HepG2 (cell line): ENCODE data around the gene SNX24. TPM values are rescaled to one million over a fixed set of nuclear protein-coding genes. Genes with fewer than 3 reads are reported as not detected.

Source experiments
- BRCA1 ChIP-seq: sonication (generic); formaldehyde crosslinking; IDR thresholded peaks from 2 replicates; pipeline ENCODE4 v1.4.0; 2020; ENCODE audit warnings: missing genetic modification reagents
- CC2D1A ChIP-seq: sonication (generic); formaldehyde crosslinking; IDR thresholded peaks from 2 replicates; pipeline ENCODE4 v1.8.1; 2023; ENCODE audit warnings: mild to moderate bottlenecking, missing genetic modification reagents
- MTA3 ChIP-seq: sonication (generic); formaldehyde crosslinking; IDR thresholded peaks from 2 replicates; pipeline ENCODE4 v1.4.0; 2020; ENCODE audit warnings: missing genetic modification reagents
- NFKB2 ChIP-seq: sonication (generic); formaldehyde crosslinking; IDR thresholded peaks from 2 replicates; pipeline ENCODE4 v1.4.0; 2020; ENCODE audit warnings: missing genetic modification reagents, borderline replicate concordance
- NFYC ChIP-seq: IDR thresholded peaks from 2 replicates; pipeline ENCODE4 v1.6.1; 2016; ENCODE audit warnings: missing genetic modification reagents, missing compliant biosample characterization
- NR2F6 ChIP-seq, 2 experiments: IDR thresholded peaks; 2 replicates each; pipeline ENCODE4 v1.6.1; 2016; ENCODE audit warnings: antibody characterized with exemption in 1 of 2, mild to moderate bottlenecking in 1 of 2
- PHF20 ChIP-seq: sonication (generic); formaldehyde crosslinking; IDR thresholded peaks from 2 replicates; pipeline ENCODE4 v1.5.0; 2020; ENCODE audit warnings: mild to moderate bottlenecking, missing genetic modification reagents
- POLR2G ChIP-seq: fragments of 200-400 bp; formaldehyde crosslinking; IDR thresholded peaks from 2 replicates; pipeline ENCODE4 v1.6.1; 2018; ENCODE audit warnings: mild to moderate bottlenecking, low read depth, low read length, moderate library complexity
- WIZ ChIP-seq: sonication (generic); formaldehyde crosslinking; IDR thresholded peaks from 2 replicates; pipeline ENCODE4 v1.5.1; 2020; ENCODE audit warnings: mild to moderate bottlenecking, missing genetic modification reagents
- ZMAT3 ChIP-seq: sonication (generic); formaldehyde crosslinking; conservative IDR thresholded peaks from 2 replicates; pipeline ENCODE4 v1.7.0; 2021; ENCODE audit warnings: missing genetic modification reagents
- ZNF232 ChIP-seq: sonication (generic); formaldehyde crosslinking; IDR thresholded peaks from 2 replicates; pipeline ENCODE4 v1.4.0; 2020; ENCODE audit warnings: missing genetic modification reagents, borderline replicate concordance
- ZNF382 ChIP-seq: sonication (generic); formaldehyde crosslinking; IDR thresholded peaks from 2 replicates; pipeline ENCODE4 v1.5.0; 2020; ENCODE audit warnings: missing genetic modification reagents, mild to moderate bottlenecking, borderline replicate concordance
- ZNF546 ChIP-seq: sonication (generic); formaldehyde crosslinking; conservative IDR thresholded peaks from 2 replicates; pipeline ENCODE4 v1.8.1; 2023; ENCODE audit warnings: mild to moderate bottlenecking, missing genetic modification reagents
- ZNF598 ChIP-seq: sonication (generic); formaldehyde crosslinking; IDR thresholded peaks from 2 replicates; pipeline ENCODE4 v1.5.1; 2020; ENCODE audit warnings: mild to moderate bottlenecking, missing genetic modification reagents, borderline replicate concordance
- polyA plus RNA-seq, 8 experiments: library from polyadenylated mRNA; depleted of rRNA in 3 of 8; stranded (reverse) in 7 of 8; unstranded in 1 of 8; fragments of >200 nt; fragmentation: Illumina TruSeq in 4 of 8; extraction: Trizol in 4 of 8; gene quantifications; 2 replicates each; pipeline versions ENCODE4 v1.2.1 to v1.2.3, GENCODE V29; 2011 to 2016; ENCODE audit warnings: low read depth in 4 of 8, missing spikeins in 1 of 8, mixed read lengths in 1 of 8; ENCODE audit not compliant: insufficient read depth in 1 of 8
- total RNA-seq, 5 experiments: library from RNA; depleted of rRNA; stranded (reverse); fragments of >200 nt; fragmentation: Illumina TruSeq; extraction: Trizol; gene quantifications; 2 replicates each; pipeline ENCODE4 v1.2.3, GENCODE V29; 2016; ENCODE audit warnings: low read depth in 1 of 5
- TF ChIP-seq, protein P1 (sequence below): sonication (generic); formaldehyde crosslinking; IDR thresholded peaks from 2 replicates; pipeline ENCODE4 v1.8.0; 2022; ENCODE audit warnings: mild to moderate bottlenecking, missing genetic modification reagents
- TF ChIP-seq, protein P2 (sequence below): sonication (generic); formaldehyde crosslinking; IDR thresholded peaks from 2 replicates; pipeline ENCODE4 v1.4.0; 2020; ENCODE audit warnings: missing genetic modification reagents
- TF ChIP-seq, protein P3 (sequence below): sonication (generic); formaldehyde crosslinking; IDR thresholded peaks from 2 replicates; pipeline ENCODE4 v1.5.1; 2020; ENCODE audit warnings: mild to moderate bottlenecking, missing genetic modification reagents, moderate library complexity
- TF ChIP-seq, protein P4 (sequence below): sonication (generic); formaldehyde crosslinking; IDR thresholded peaks from 2 replicates; pipeline ENCODE4 v1.8.0; 2022; ENCODE audit warnings: missing genetic modification reagents, mild to moderate bottlenecking, borderline replicate concordance

The SNX24 gene
- total and polyA plus RNA-seq, 2 of the 13 experiments (the other 11 are each of a cell fraction or from before 2014, with no cell fraction given) = 7.2 to 23.7 TPM

DNA sequence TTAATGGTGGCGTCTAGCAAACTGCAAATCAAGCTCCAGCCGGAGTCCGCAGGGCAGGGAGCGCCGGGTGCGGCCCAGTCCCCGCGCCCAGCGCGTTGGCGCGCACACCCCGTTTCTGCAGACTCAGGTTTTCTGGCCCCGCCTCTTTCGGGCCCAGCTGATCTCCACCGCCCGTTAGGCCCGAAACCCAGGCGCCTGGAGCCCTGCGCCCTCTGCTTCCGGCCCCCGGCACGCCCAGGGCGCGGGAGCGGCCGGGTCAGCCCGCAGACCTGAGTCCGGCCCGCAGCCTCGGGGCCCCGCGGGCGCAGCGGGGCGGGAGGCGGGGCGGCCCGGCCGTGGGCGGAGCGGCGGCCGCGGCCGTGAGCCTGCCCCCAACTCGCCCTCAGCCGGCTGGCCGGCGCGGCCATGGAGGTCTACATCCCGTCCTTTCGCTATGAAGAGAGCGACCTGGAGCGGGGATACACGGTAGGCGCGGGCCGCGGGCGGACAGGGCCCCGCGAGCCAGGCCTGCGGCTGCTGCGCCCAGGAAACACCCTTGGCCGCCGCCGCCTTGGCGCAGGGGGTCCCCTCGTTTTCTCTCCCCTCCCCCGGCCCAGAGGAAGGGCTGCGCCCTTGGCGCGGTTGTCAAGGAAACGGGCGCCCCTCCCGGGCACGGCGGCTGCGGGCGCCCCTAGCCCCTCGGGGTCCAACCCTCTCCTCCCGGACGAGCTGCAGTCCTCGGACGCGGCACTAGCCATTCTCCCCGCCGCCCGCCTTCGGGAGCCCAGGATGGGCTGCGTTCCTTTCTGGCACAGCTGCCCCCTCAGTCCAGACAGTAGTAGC lies at the start of gene SNX24 (continued):
- no peak for TF ChIP-seq BRCA1 (CRISPR knock-in tag)
- 0 out of 2 replicates have a peak, but pooled peaks have one; percentile 39 for TF ChIP-seq WIZ (CRISPR knock-in tag)
- TF ChIP-seq, protein P1, sequence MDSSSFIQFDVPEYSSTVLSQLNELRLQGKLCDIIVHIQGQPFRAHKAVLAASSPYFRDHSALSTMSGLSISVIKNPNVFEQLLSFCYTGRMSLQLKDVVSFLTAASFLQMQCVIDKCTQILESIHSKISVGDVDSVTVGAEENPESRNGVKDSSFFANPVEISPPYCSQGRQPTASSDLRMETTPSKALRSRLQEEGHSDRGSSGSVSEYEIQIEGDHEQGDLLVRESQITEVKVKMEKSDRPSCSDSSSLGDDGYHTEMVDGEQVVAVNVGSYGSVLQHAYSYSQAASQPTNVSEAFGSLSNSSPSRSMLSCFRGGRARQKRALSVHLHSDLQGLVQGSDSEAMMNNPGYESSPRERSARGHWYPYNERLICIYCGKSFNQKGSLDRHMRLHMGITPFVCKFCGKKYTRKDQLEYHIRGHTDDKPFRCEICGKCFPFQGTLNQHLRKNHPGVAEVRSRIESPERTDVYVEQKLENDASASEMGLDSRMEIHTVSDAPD (CRISPR knock-in tag) = no peak
- peak; percentile 56; the same call in 1 of the 2 replicates for TF ChIP-seq PHF20 (CRISPR knock-in tag)
- no peak for TF ChIP-seq ZNF546 (CRISPR knock-in tag)
- TF ChIP-seq NFYC (CRISPR knock-in tag) = no peak
- TF ChIP-seq ZNF382 (CRISPR knock-in tag) = no peak
- TF ChIP-seq, protein P2, sequence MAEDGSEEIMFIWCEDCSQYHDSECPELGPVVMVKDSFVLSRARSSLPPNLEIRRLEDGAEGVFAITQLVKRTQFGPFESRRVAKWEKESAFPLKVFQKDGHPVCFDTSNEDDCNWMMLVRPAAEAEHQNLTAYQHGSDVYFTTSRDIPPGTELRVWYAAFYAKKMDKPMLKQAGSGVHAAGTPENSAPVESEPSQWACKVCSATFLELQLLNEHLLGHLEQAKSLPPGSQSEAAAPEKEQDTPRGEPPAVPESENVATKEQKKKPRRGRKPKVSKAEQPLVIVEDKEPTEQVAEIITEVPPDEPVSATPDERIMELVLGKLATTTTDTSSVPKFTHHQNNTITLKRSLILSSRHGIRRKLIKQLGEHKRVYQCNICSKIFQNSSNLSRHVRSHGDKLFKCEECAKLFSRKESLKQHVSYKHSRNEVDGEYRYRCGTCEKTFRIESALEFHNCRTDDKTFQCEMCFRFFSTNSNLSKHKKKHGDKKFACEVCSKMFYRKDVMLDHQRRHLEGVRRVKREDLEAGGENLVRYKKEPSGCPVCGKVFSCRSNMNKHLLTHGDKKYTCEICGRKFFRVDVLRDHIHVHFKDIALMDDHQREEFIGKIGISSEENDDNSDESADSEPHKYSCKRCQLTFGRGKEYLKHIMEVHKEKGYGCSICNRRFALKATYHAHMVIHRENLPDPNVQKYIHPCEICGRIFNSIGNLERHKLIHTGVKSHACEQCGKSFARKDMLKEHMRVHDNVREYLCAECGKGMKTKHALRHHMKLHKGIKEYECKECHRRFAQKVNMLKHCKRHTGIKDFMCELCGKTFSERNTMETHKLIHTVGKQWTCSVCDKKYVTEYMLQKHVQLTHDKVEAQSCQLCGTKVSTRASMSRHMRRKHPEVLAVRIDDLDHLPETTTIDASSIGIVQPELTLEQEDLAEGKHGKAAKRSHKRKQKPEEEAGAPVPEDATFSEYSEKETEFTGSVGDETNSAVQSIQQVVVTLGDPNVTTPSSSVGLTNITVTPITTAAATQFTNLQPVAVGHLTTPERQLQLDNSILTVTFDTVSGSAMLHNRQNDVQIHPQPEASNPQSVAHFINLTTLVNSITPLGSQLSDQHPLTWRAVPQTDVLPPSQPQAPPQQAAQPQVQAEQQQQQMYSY (CRISPR knock-in tag) = peak; percentile 88
- TF ChIP-seq ZNF598 (CRISPR knock-in tag) = no peak
- TF ChIP-seq CC2D1A = no peak
- TF ChIP-seq, protein P3, sequence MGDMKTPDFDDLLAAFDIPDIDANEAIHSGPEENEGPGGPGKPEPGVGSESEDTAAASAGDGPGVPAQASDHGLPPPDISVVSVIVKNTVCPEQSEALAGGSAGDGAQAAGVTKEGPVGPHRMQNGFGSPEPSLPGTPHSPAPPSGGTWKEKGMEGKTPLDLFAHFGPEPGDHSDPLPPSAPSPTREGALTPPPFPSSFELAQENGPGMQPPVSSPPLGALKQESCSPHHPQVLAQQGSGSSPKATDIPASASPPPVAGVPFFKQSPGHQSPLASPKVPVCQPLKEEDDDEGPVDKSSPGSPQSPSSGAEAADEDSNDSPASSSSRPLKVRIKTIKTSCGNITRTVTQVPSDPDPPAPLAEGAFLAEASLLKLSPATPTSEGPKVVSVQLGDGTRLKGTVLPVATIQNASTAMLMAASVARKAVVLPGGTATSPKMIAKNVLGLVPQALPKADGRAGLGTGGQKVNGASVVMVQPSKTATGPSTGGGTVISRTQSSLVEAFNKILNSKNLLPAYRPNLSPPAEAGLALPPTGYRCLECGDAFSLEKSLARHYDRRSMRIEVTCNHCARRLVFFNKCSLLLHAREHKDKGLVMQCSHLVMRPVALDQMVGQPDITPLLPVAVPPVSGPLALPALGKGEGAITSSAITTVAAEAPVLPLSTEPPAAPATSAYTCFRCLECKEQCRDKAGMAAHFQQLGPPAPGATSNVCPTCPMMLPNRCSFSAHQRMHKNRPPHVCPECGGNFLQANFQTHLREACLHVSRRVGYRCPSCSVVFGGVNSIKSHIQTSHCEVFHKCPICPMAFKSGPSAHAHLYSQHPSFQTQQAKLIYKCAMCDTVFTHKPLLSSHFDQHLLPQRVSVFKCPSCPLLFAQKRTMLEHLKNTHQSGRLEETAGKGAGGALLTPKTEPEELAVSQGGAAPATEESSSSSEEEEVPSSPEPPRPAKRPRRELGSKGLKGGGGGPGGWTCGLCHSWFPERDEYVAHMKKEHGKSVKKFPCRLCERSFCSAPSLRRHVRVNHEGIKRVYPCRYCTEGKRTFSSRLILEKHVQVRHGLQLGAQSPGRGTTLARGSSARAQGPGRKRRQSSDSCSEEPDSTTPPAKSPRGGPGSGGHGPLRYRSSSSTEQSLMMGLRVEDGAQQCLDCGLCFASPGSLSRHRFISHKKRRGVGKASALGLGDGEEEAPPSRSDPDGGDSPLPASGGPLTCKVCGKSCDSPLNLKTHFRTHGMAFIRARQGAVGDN (CRISPR knock-in tag) = peak; percentile 89
- no peak; the same call in 1 of the 2 replicates for TF ChIP-seq ZMAT3 (CRISPR knock-in tag)
- TF ChIP-seq NR2F6 (IDR thresholded peaks at IDR 0.05) = no peak
- 0 out of 2 replicates have a peak, but pooled peaks have one; percentile 43 for TF ChIP-seq NR2F6 (CRISPR knock-in tag; IDR thresholded peaks at IDR 0.05)
- TF ChIP-seq POLR2G = peak; percentile 82
- TF ChIP-seq NFKB2 (CRISPR knock-in tag) = peak; percentile 32; the same call in 1 of the 2 replicates
- no peak for TF ChIP-seq ZNF232 (CRISPR knock-in tag)
- TF ChIP-seq MTA3 (CRISPR knock-in tag) = no peak
- TF ChIP-seq, protein P4, sequence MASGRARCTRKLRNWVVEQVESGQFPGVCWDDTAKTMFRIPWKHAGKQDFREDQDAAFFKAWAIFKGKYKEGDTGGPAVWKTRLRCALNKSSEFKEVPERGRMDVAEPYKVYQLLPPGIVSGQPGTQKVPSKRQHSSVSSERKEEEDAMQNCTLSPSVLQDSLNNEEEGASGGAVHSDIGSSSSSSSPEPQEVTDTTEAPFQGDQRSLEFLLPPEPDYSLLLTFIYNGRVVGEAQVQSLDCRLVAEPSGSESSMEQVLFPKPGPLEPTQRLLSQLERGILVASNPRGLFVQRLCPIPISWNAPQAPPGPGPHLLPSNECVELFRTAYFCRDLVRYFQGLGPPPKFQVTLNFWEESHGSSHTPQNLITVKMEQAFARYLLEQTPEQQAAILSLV (CRISPR knock-in tag) = peak; percentile 75
